Dedifferentiated amniotic fluid mesenchymal stem cell (primary cell): ENCODE results near the gene UBP1.
"Not testable (repeated sequence)": the region's sequence is repeated elsewhere in the genome, so short reads cannot be mapped to it uniquely, and the experiment has no call there.

ENCODE experiments used
- DNase-seq: peaks from one replicate; pipeline ENCODE4 v3.0.0-alpha.2; 2016; ENCODE audit errors: extremely low spot score

The UBP1 gene

GRCh38 chr3:33440328-33441224 is at the start of gene UBP1:
TSS of gene UBP1 (minus strand) at chr3:33440405. CDS start at chr3:33439848, 557 bp downstream.
- DNase-seq: peak; percentile 100

- DNase-seq: no peak
Observed at GRCh38 chr3:33488683-33489082, 48.5 kb upstream of the UBP1 start.

DNA sequence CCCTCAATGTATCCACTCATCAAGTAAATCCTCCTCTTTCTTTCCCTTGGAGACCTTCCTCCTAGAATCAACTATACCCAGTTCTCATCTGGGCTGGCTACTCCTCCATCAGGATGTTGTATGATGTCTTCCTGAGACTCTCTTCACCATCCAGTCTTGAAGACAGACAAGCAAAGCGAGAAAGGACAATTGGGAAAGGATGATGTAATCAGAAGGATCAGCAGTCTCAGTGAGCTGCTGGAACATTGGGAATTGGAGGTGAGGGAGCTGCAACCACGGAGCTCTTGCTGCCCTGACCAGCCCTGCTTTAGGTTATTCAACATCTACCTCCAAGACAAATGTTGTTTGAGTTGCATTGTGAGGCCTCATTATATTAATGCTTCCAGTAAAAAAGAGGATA is 48.0 kb upstream of the UBP1 start:
- DNase-seq: no peak

GRCh38 chr3:33482111-33482521 is 41.9 kb upstream of the UBP1 start:
- peak; percentile 16 for DNase-seq

GRCh38 chr3:33474896-33475295 is 34.7 kb upstream of the UBP1 start:
- no peak for DNase-seq

DNA sequence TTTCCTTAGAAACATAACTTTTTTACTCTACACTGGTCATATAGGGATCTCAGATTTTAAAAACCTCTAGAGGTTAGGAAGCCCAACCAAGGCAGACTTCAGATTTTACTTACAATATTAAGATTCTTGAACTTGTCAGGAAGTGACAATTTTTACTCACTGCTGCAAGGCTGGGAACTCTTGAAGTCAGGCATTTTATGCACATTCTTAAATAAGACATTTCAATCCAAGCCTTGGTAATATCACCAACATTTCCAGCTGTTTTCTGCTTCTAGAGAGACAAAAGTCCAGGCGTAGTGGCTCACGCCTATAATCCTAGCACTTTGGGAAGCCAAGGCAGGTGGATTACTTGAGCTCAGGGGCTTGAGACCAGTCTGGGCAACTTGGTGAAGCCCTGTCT is 33.6 kb upstream of the UBP1 start:
- no peak for DNase-seq

DNA sequence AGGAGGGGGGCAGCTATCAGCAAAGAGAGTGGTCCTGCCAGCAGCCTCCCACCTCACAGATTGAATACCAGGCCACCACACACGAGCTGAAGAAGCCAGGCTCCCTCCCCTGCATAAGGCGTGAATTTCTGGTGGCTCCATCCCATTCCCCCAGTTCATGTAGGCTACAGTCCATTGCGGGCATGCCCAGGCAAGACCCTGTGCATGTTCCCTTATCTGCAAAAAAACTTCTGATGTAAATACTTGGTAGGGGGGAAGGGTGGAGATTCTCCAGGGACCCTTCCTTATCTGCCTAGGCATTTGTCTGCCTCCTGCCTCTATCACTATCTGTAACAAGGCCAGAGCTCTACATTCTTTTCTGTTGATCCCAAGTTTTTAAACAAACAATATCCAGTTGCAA is 27.6 kb upstream of the UBP1 start:
- no peak for DNase-seq

GRCh38 chr3:33461097-33461496 is 20.9 kb upstream of the UBP1 start:
- no peak for DNase-seq

DNA sequence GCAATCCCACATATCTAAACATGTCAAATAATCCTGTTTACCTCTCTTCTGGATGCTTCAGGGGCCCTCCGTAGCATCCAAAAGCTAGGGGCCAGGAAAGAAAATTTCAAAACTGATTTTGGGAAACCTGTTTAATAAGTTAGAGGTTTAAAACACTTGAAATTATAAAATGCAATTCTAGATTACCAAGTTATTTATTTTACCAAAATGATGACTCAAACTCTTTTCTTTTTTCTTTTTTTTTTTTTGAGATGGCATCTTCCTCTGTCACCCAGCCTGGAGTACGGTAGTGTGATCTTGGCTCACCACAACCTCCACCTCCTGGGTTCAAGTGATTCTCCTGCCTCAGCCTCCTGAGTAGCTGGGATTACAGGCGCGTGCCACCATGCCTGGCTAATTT is 19.4 kb upstream of the UBP1 start:
- DNase-seq: not testable (repeated sequence)

DNA sequence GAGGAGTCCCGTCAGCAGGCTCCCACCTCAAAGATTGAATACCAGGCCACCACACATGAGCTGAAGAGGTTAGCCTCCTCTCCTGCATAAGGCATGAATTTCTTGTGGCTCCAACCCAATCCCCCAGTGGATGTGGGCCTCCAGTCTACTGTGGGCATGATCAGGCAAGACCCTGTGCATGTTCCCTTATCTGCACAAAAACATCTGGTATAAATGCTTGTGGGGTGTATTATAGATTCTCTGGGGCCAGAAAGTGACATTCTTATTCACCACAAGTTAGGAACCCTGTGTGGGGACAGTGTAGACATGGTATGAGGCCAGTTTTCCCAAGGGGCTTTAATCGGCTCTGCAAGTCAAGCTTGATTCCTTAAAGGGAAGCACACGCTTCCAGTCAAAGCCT is 18.2 kb upstream of the UBP1 start:
- DNase-seq: no peak

- no peak for DNase-seq
Observed at GRCh38 chr3:33456756-33457155, 16.6 kb upstream of the UBP1 start.

- no peak for DNase-seq
Observed at GRCh38 chr3:33453331-33453761, 13.1 kb upstream of the UBP1 start.

GRCh38 chr3:33451994-33452393 is 11.8 kb upstream of the UBP1 start:
- DNase-seq: not testable (repeated sequence)

GRCh38 chr3:33447958-33448357 is 7.8 kb upstream of the UBP1 start:
- no peak for DNase-seq

DNA sequence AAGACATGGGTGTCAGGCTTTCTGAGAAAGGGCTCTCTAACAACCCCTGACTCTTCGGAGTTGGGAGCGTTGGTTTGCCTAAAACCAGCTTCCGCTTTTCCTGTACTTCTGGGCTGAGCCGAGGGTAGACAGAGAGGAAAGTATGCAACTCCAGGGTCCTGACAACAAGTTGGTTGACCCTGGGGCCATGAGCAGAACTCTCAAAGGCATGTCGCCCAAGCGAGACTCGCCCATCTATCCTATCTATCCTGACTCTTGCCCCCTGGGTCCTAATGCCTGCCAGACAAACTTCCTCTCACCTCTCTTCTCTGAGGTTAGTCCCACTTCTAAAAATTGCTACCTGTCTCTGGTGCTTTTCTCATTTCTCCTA is 7.0 kb upstream of the UBP1 start:
- DNase-seq: not testable (repeated sequence)

- DNase-seq: no peak
Observed at GRCh38 chr3:33442190-33442589, 2.0 kb upstream of the UBP1 start.

GRCh38 chr3:33441225-33441976 is 1.2 kb upstream of the UBP1 start:
- no peak for DNase-seq

GRCh38 chr3:33439546-33440327 is 468 bp downstream of the UBP1 start:
- DNase-seq: peak; percentile 47

DNA sequence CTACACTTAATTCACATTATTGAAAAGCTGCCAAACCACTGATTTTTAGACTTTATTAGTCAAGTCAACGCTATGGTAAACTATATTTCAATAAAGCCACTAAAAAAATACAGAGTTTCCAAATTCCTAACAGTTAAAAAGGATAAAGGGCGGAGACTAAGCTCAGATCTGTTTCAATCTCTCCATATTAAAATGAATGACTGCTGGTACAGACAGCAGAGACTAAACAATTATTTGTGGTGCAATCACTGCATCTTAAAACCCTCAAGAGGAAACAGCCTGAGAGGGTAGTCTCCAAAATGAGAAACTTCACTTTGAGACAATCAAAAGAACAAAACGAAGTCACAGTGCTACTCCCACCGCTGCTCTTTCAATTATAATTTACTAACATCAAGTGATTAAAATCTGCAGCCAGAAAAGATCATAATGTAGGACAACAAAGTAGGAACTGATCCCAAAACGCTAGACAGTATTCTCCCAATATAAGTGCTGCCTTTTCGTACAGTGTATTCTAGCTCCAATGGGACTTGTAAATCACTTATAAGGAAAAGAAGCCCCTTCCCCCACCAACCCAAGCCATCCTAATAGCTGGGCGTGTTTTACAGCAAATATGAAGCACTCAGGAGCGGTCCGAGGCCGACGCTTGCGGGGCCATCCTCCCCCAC is 1.2 kb downstream of the UBP1 start:
- peak; percentile 17 for DNase-seq

DNA sequence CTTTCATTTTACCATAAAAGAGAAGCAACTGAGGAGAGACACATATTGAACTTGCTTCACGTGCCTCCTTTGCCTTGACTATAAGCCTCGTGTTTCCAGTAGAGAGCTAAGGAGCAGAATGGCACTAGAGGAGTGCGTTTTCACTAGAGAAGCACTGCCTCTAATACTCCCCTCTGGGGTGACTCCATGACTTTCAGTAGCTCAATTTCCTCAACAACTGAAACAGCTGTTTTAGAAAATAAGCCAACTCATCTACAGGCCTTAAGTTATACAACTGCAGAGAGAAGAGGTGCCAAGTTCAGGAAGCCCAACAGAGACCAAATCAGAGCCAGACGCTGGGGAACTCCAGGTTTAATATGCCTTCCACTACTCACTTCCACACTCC is 1.9 kb downstream of the UBP1 start:
- DNase-seq: peak; percentile 52

DNA sequence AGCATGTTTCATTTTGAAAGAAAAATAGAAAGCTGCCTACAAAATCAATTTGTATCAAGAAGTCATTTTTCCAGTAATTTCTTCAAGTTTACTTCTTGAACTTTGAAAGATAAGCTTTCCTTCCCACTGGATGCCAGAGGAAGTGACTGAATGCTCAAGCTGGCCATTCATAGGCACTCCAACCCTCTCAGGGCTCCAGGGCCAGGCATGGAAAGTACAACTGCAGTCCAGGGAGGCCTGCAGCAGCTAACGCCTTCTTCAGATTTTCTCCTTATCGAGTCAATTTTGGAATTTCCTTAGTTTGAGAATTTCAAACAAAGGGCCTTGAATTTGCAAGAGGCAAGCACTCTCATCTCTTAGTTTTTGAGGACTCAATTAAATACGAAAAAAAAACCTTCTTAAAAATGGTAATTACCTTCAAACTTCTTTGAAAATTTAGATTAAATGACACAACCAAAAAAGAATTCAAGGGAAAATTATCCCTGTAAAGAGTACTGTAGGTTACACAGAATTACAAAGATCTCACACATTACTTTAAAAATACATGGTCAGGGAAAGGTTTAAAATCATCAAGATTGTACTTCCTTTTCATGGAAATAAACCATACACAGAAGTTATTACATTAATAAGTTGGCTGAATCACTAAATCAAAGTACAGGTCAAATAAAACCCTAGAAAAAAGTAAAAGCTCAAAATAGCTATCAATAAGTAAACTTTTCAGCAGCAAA is 2.5 kb downstream of the UBP1 start:
- DNase-seq: peak; percentile 41
